Measurements from ENCODE around the gene C1orf226. TPM values are rescaled to one million over a fixed set of nuclear protein-coding genes. Genes with fewer than 3 reads are reported as not detected.

The C1orf226 gene
- 5.1 TPM for polyA plus RNA-seq (2012; ENCODE audit: insufficient read depth, insufficient read length, low read depth)

DNA sequence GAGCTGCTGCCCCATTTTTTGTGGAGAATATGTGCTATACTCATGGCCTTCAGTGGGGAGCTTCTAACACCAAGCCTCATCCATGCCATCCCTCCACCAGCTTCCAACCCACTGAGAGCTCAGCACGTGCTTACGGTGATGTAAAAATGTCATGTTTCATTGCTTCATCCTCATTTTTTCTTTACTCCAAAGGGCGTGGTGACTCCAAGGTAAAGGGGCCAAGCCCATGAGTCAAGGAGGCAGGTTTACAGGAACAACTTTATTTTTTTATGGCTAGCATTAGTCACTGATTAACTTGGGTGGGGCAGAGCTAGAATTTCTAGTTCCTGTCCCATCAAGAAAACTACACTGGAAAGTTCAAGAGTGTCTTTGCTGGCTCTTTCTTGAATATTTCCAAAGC is at the start of gene C1orf226:
C1orf226 (plus strand) TSS at position 346 of the 400 bp plus-strand sequence. CDS start 174 bp downstream, outside the sequence.
- Histone ChIP-seq H3K4me1 (no peaks in the 10 kb centered on the region), H3K4me3 (ENCODE audit: low read depth, low read length) (no peak within 1 kb of the TSS), H3K9me3 (no peaks in the 10 kb centered on the region; the same call in 1 of the 2 replicates), H3K27me3 (no peaks in the 10 kb centered on the region), H3K36me3 (no peaks in the 10 kb centered on the region)
- no peak for DNase-seq
- TF ChIP-seq CTCF (IDR thresholded peaks at IDR 0.05; ENCODE audit: low read depth, low read length) = no peak

DNA sequence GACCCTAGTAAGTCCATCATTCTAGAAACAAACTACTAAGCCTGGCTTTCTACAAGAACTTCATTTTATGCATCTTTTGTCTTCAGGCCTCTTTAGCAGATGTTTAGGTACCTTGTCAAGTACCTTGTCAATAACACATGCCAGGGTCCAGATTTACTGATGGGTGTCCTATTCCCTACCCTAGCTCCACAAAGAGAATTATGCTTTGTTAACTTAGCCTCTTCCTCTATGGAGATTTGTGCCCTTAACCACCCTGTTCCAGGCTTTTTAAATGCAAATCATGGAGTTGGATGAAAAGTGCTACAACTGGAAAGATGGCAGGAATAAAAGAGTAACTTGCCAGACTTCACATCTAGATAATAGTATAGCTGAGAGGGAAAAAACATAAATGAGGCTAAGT is 47.5 kb upstream of the C1orf226 start:
- Histone ChIP-seq H3K9me3 (no peaks in the 10 kb centered on the region), H3K27me3 (no peaks in the 10 kb centered on the region), H3K4me1 (no peaks in the 10 kb centered on the region), H3K4me3 (ENCODE audit: low read depth, low read length) (no peak overlapping the region), H3K36me3 (no peaks in the 10 kb centered on the region)
- DNase-seq = no peak
- no peak for TF ChIP-seq CTCF (IDR thresholded peaks at IDR 0.05; ENCODE audit: low read depth, low read length)

DNA sequence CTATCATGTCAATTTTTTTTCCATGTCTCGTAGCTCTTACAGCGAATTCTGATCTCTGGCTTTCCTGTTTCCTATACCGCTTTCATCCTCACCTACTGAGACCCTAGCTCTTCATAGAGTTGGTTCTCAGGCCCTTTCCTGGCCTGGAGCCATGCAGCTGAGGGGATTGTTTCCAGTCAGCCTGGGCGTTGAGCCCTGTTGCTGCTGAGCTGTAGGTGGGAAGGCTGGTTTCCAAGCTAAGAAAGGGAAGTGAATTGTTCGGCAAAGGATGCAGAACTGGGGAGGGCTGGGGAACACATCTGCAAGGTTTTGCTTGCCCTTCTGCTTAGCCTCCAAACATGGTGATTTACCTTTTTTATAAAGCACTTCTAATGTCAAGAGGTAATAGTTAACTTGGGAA is 46.4 kb upstream of the C1orf226 start:
- Histone ChIP-seq H3K36me3 (no peaks in the 10 kb centered on the region), H3K4me3 (ENCODE audit: low read depth, low read length) (no peak overlapping the region), H3K4me1 (no peaks in the 10 kb centered on the region), H3K27me3 (no peaks in the 10 kb centered on the region), H3K9me3 (no peaks in the 10 kb centered on the region)
- DNase-seq = no peak
- TF ChIP-seq CTCF (IDR thresholded peaks at IDR 0.05; ENCODE audit: low read depth, low read length) = no peak

DNA sequence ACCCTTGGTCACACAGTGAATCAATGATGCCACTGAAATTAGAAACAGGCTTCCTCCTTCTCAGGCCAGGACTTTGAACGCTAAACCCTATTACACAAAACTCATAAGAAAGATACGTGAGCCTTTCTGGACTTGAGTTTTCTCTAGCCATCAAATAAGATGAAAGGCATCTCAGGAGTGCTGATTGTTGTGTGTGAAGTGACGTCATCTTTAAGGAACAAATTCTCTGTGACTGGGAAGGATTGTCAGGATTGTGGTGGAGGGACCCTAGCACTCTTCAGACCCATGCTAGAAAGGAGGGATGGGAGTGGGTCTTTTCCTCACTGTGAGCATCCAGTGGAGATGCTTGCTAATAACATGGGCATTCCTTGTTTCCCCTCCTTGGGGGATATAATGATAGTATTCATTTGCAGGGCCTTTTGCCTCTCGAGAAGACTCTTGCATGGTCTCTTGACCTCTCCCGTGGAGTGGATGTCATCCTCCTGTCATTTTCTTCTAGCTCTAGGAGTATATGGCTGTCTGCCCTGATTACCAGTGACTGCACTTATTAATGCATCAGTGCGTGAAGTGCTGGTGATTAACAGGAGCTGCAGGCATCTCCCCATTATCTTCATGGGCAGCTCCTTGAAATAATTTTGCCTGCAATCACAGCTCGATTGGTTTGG is 44.8 kb upstream of the C1orf226 start:
- H3K36me3 ChIP-seq = no peaks in the 10 kb centered on the region
- no peaks in the 10 kb centered on the region for H3K9me3 ChIP-seq
- TF ChIP-seq CTCF (IDR thresholded peaks at IDR 0.05; ENCODE audit: low read depth, low read length) = no peak
- H3K4me1 ChIP-seq = no peaks in the 10 kb centered on the region
- DNase-seq = no peak
- H3K4me3 ChIP-seq (ENCODE audit: low read depth, low read length) = no peak overlapping the region
- H3K27me3 ChIP-seq = no peaks in the 10 kb centered on the region

GRCh38 chr1:162342452-162342983 is 39.0 kb upstream of the C1orf226 start:
- Histone ChIP-seq H3K4me3 (ENCODE audit: low read depth, low read length) (no peak overlapping the region), H3K36me3 (no peaks in the 10 kb centered on the region), H3K9me3 (no peaks in the 10 kb centered on the region), H3K4me1 (no peaks in the 10 kb centered on the region), H3K27me3 (no peaks in the 10 kb centered on the region)
- TF ChIP-seq CTCF (IDR thresholded peaks at IDR 0.05; ENCODE audit: low read depth, low read length) = no peak
- no peak for DNase-seq

GRCh38 chr1:162343470-162343869 is 38.1 kb upstream of the C1orf226 start:
- Histone ChIP-seq H3K4me1 (no peaks in the 10 kb centered on the region), H3K4me3 (ENCODE audit: low read depth, low read length) (no peak overlapping the region), H3K36me3 (no peaks in the 10 kb centered on the region), H3K27me3 (no peaks in the 10 kb centered on the region), H3K9me3 (no peaks in the 10 kb centered on the region)
- no peak for DNase-seq
- TF ChIP-seq CTCF (IDR thresholded peaks at IDR 0.05; ENCODE audit: low read depth, low read length) = no peak
